ENCODE results near the gene HMOX1.

HMOX1 gene

DNA sequence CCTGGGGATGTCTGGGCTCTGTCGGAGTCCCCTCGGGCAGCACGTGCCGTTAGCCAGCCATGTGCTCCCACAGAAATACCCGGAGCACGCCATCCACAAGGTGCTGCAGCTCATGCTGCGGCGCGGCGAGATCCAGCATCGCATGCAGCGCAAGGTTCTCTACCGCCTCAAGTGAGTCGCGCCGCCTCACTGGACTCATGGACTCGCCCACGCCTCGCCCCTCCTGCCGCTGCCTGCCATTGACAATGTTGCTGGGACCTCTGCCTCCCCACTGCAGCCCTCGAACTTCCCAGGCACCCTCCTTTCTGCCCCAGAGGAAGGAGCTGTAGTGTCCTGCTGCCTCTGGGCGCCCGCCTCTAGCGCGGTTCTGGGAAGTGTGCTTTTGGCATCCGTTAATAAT, 43.2 kb downstream of the HMOX1 start:
- no peak overlapping the region for H3K4me2 ChIP-seq (ENCODE audit: low read depth, low read length, poor library complexity, severe bottlenecking)
- H3K4me1 ChIP-seq (ENCODE audit: insufficient read depth, low read length, poor library complexity, severe bottlenecking): no peaks in the 10 kb centered on the region
- no peaks in the 10 kb centered on the region for H3K9me2 ChIP-seq (replicated peaks; ENCODE audit: low read depth, low read length)
- TF ChIP-seq, protein P1, sequence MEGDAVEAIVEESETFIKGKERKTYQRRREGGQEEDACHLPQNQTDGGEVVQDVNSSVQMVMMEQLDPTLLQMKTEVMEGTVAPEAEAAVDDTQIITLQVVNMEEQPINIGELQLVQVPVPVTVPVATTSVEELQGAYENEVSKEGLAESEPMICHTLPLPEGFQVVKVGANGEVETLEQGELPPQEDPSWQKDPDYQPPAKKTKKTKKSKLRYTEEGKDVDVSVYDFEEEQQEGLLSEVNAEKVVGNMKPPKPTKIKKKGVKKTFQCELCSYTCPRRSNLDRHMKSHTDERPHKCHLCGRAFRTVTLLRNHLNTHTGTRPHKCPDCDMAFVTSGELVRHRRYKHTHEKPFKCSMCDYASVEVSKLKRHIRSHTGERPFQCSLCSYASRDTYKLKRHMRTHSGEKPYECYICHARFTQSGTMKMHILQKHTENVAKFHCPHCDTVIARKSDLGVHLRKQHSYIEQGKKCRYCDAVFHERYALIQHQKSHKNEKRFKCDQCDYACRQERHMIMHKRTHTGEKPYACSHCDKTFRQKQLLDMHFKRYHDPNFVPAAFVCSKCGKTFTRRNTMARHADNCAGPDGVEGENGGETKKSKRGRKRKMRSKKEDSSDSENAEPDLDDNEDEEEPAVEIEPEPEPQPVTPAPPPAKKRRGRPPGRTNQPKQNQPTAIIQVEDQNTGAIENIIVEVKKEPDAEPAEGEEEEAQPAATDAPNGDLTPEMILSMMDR (conservative IDR thresholded peaks at IDR 0.05; ENCODE audit: low read length): no peak
- no peaks in the 10 kb centered on the region for H3K27me3 ChIP-seq (ENCODE audit: insufficient read depth, low read length, poor library complexity, severe bottlenecking)
- H3K36me3 ChIP-seq (ENCODE audit: insufficient read depth, low read length): peaks cover 80% of the 10 kb centered on the region; the same call in 1 of the 2 replicates
- H3K79me2 ChIP-seq (ENCODE audit: insufficient read depth, low read length): no peaks in the 10 kb centered on the region
- no peak overlapping the region for H3K4me3 ChIP-seq (ENCODE audit: low read length, poor library complexity, severe bottlenecking)
- H4K20me1 ChIP-seq (ENCODE audit: insufficient read depth, low read length, poor library complexity, severe bottlenecking): no peaks in the 10 kb centered on the region
- no peaks in the 10 kb centered on the region for H3K9me3 ChIP-seq (ENCODE audit: insufficient read depth, low read depth, low read length)
- no peaks in the 10 kb centered on the region for H3F3A ChIP-seq (ENCODE audit: low read depth)
- no peak overlapping the region for H2AFZ ChIP-seq (ENCODE audit: low read length)
- no peak overlapping the region for H3K9ac ChIP-seq (ENCODE audit: low read depth, low read length, poor library complexity, severe bottlenecking)

DNA sequence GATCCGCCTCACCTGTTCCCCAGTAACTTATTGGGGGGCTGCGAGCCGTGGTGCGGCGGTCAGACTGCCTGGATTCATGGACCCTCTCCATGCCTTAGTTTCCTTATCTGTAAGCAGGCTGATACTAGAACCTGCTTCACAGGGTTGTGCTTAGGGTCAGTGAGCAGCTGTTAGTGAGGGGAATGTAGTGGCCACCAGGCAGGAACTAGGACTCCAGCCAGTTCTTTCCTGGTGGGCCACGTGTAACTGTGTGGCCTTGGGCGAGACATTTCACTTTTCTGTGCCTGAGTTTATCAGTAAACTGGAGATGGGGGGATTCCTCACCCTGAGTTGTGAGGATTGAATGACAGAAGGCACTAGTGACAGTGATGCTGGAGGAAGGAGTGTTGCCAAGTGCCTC, 43.9 kb downstream of the HMOX1 start:
- no peaks in the 10 kb centered on the region for H3K27me3 ChIP-seq (ENCODE audit: insufficient read depth, low read length, poor library complexity, severe bottlenecking)
- H2AFZ ChIP-seq (ENCODE audit: low read length): no peak overlapping the region
- peaks cover 74% of the 10 kb centered on the region; the same call in 1 of the 2 replicates for H3K36me3 ChIP-seq (ENCODE audit: insufficient read depth, low read length)
- H3K9me2 ChIP-seq (replicated peaks; ENCODE audit: low read depth, low read length): no peaks in the 10 kb centered on the region
- TF ChIP-seq EZH2phosphoT487 (IDR thresholded peaks at IDR 0.05; ENCODE audit: borderline replicate concordance): no peak
- TF ChIP-seq, protein P1 (conservative IDR thresholded peaks at IDR 0.05; ENCODE audit: low read length): no peak
- H3F3A ChIP-seq (ENCODE audit: low read depth): no peaks in the 10 kb centered on the region
- H3K79me2 ChIP-seq (ENCODE audit: insufficient read depth, low read length): no peaks in the 10 kb centered on the region
- H3K9me3 ChIP-seq (ENCODE audit: insufficient read depth, low read depth, low read length): no peaks in the 10 kb centered on the region
- no peak overlapping the region for H3K4me2 ChIP-seq (ENCODE audit: low read depth, low read length, poor library complexity, severe bottlenecking)
- no peaks in the 10 kb centered on the region for H4K20me1 ChIP-seq (ENCODE audit: insufficient read depth, low read length, poor library complexity, severe bottlenecking)
- H3K9ac ChIP-seq (ENCODE audit: low read depth, low read length, poor library complexity, severe bottlenecking): no peak overlapping the region
- no peaks in the 10 kb centered on the region for H3K4me1 ChIP-seq (ENCODE audit: insufficient read depth, low read length, poor library complexity, severe bottlenecking)
- no peak overlapping the region for H3K4me3 ChIP-seq (ENCODE audit: low read length, poor library complexity, severe bottlenecking)

DNA sequence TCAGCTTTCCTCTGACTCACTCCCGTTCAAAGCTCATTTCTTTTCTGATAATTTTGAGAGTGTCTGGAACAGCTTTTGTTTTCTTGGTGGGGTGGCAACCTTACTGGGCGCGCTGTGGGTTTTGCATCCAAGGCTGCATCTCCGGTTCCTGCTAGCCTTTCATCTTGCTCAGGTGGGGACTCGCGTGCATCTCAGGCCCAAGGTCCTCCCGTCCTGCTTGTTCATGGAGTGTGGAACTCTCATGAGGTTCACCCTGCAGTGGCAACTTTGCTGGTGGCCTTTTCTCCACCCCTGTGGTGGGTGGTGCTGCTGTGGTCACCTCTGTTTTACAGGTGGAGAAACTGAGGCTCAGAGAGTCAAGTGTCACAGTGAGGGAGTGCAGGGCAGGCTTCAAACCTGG, 44.6 kb downstream of the HMOX1 start:
- Histone ChIP-seq H3K9me3 (ENCODE audit: insufficient read depth, low read depth, low read length) (no peaks in the 10 kb centered on the region), H3K79me2 (ENCODE audit: insufficient read depth, low read length) (no peaks in the 10 kb centered on the region), H3K27me3 (ENCODE audit: insufficient read depth, low read length, poor library complexity, severe bottlenecking) (no peaks in the 10 kb centered on the region), H3K36me3 (ENCODE audit: insufficient read depth, low read length) (peaks cover 66% of the 10 kb centered on the region; the same call in 1 of the 2 replicates), H3F3A (ENCODE audit: low read depth) (no peaks in the 10 kb centered on the region), H3K9me2 (replicated peaks; ENCODE audit: low read depth, low read length) (no peaks in the 10 kb centered on the region), H3K4me3 (ENCODE audit: low read length, poor library complexity, severe bottlenecking) (no peak overlapping the region), H2AFZ (ENCODE audit: low read length) (no peak overlapping the region), H3K4me2 (ENCODE audit: low read depth, low read length, poor library complexity, severe bottlenecking) (no peak overlapping the region), H3K9ac (ENCODE audit: low read depth, low read length, poor library complexity, severe bottlenecking) (no peak overlapping the region), H4K20me1 (ENCODE audit: insufficient read depth, low read length, poor library complexity, severe bottlenecking) (no peaks in the 10 kb centered on the region), H3K4me1 (ENCODE audit: insufficient read depth, low read length, poor library complexity, severe bottlenecking) (no peaks in the 10 kb centered on the region)
- TF ChIP-seq, protein P1 (conservative IDR thresholded peaks at IDR 0.05; ENCODE audit: low read length): no peak
- TF ChIP-seq EZH2phosphoT487 (IDR thresholded peaks at IDR 0.05; ENCODE audit: borderline replicate concordance): no peak

All from Loucy (cell line).